Tibial nerve (tissue), 4 donors: Measurements from ENCODE around the gene PLAC8.

ENCODE experiments used
- CTCF ChIP-seq, 5 experiments: fragments of 200-600 bp in 3 of 5; fragments of 450-650 bp in 2 of 5; sonication (generic) in 3 of 5; IDR thresholded peaks; one replicate each; pipeline ENCODE4 v1.5.1; 2016 to 2019; ENCODE audit warnings: antibody characterized with exemption in 5 of 5, mild to moderate bottlenecking in 3 of 5, moderate library complexity in 2 of 5
- EP300 ChIP-seq, 2 donors: sonication (generic); formaldehyde crosslinking; IDR thresholded peaks; one replicate each; pipeline ENCODE4 v1.6.1; 2017; ENCODE audit warnings: antibody characterized with exemption in 2 of 2, mild to moderate bottlenecking in 1 of 2
- POLR2A ChIP-seq, 2 donors: fragments of 450-650 bp; IDR thresholded peaks; one replicate each; pipeline ENCODE4 v1.6.1; 2017; ENCODE audit warnings: antibody characterized with exemption in 2 of 2, mild to moderate bottlenecking in 2 of 2, moderate library complexity in 2 of 2

DNA sequence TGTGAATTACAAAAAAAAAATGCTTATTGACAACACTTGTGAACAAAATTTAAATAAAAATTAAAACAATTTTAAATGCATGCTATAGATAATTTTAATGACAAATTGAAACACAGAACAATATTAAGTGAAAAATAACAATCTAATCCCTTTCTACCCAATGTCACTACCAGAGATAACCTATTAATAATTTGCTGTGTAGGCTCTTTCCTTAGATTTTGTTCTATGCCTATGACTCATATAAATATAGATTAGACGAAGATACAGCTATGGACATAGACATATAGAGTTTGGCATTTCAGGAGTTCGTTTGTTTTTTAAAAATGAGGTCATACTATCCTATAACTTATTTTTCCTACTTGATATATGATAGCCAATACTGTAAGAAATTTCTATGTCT, 18.1 kb downstream of the PLAC8 start:
- no peak for TF ChIP-seq CTCF (IDR thresholded peaks at IDR 0.05)
- TF ChIP-seq POLR2A (IDR thresholded peaks at IDR 0.05): no peak
- no peak for TF ChIP-seq EP300 (IDR thresholded peaks at IDR 0.05)
